Measurements from ENCODE around the gene MYH1. TPM values are rescaled to one million over a fixed set of nuclear protein-coding genes. Genes with fewer than 3 reads are reported as not detected.

Gene MYH1
- total RNA-seq, 1 donor from 2014 or later: not detected

GRCh38 chr17:10471858-10472257 is 46.5 kb downstream of the MYH1 start:
- Mint-ChIP-seq H3K9me3 (ENCODE audit: unreplicated experiment) (no peaks in the 10 kb centered on the region), H3K4me3 (ENCODE audit: unreplicated experiment) (no peak overlapping the region), H3K4me1 (ENCODE audit: low read depth, unreplicated experiment) (no peaks in the 10 kb centered on the region), H3K36me3 (ENCODE audit: low read depth, unreplicated experiment) (no peaks in the 10 kb centered on the region), H3K27me3 (ENCODE audit: low read depth, unreplicated experiment) (no peaks in the 10 kb centered on the region), H3K27ac (ENCODE audit: unreplicated experiment) (no peak overlapping the region)
- FAIRE-seq (no peak), DNase-seq (ENCODE audit: low read depth) (no peak)
- H3K79me2 ChIP-seq (ENCODE audit: insufficient read depth, low read length): no peaks in the 10 kb centered on the region
- H4K20me1 ChIP-seq (ENCODE audit: insufficient read depth, low read length): no peaks in the 10 kb centered on the region
- H3K9ac ChIP-seq (ENCODE audit: low read length): no peak overlapping the region
- no peak overlapping the region for H3K4me3 ChIP-seq (ENCODE audit: insufficient read depth, low read depth, low read length)
- TF ChIP-seq CTCF (IDR thresholded peaks at IDR 0.05; ENCODE audit: insufficient read depth, low read depth, low read length) (no peak), EZH2 (IDR thresholded peaks at IDR 0.05; ENCODE audit: insufficient read depth, low read length) (no peak)
- H3K27ac ChIP-seq (ENCODE audit: low read depth, low read length): no peak overlapping the region
- H3K36me3 ChIP-seq (ENCODE audit: insufficient read depth, low read length): no peaks in the 10 kb centered on the region
- no peak overlapping the region for H2AFZ ChIP-seq (ENCODE audit: low read depth, low read length)
- no peak overlapping the region for H3K4me2 ChIP-seq (ENCODE audit: low read length)
- no peaks in the 10 kb centered on the region for H3K4me1 ChIP-seq (ENCODE audit: insufficient read depth, low read length)
- no peaks in the 10 kb centered on the region for H3K27me3 ChIP-seq (ENCODE audit: insufficient read depth, low read length)
- H3K9me3 ChIP-seq (ENCODE audit: insufficient read depth, low read depth, low read length): no peaks in the 10 kb centered on the region

- no peaks in the 10 kb centered on the region for H3K79me2 ChIP-seq (ENCODE audit: insufficient read depth, low read length)
- no peaks in the 10 kb centered on the region for H3K36me3 ChIP-seq (ENCODE audit: insufficient read depth, low read length)
- FAIRE-seq: no peak
- no peaks in the 10 kb centered on the region for H3K36me3 Mint-ChIP-seq (ENCODE audit: low read depth, unreplicated experiment)
- no peak within 1 kb of the TSS for H3K27ac Mint-ChIP-seq (ENCODE audit: unreplicated experiment)
- no peaks in the 10 kb centered on the region for H4K20me1 ChIP-seq (ENCODE audit: insufficient read depth, low read length)
- H3K27me3 Mint-ChIP-seq (ENCODE audit: low read depth, unreplicated experiment): no peaks in the 10 kb centered on the region
- no peak within 1 kb of the TSS for H3K27ac ChIP-seq (ENCODE audit: low read depth, low read length)
- no peak within 1 kb of the TSS for H2AFZ ChIP-seq (ENCODE audit: low read depth, low read length)
- no peak for DNase-seq (ENCODE audit: low read depth)
- H3K27me3 ChIP-seq (ENCODE audit: insufficient read depth, low read length): no peaks in the 10 kb centered on the region
- H3K4me1 ChIP-seq (ENCODE audit: insufficient read depth, low read length): no peaks in the 10 kb centered on the region
- H3K9ac ChIP-seq (ENCODE audit: low read length): no peak within 1 kb of the TSS
- H3K9me3 ChIP-seq (ENCODE audit: insufficient read depth, low read depth, low read length): no peaks in the 10 kb centered on the region
- no peak within 1 kb of the TSS for H3K4me3 Mint-ChIP-seq (ENCODE audit: unreplicated experiment)
- H3K4me3 ChIP-seq (ENCODE audit: insufficient read depth, low read depth, low read length): no peak within 1 kb of the TSS
- no peaks in the 10 kb centered on the region for H3K9me3 Mint-ChIP-seq (ENCODE audit: unreplicated experiment)
- TF ChIP-seq CTCF (IDR thresholded peaks at IDR 0.05; ENCODE audit: insufficient read depth, low read depth, low read length) (no peak), EZH2 (IDR thresholded peaks at IDR 0.05; ENCODE audit: insufficient read depth, low read length) (no peak)
- H3K4me1 Mint-ChIP-seq (ENCODE audit: low read depth, unreplicated experiment): no peaks in the 10 kb centered on the region
- H3K4me2 ChIP-seq (ENCODE audit: low read length): no peak within 1 kb of the TSS
Observed at GRCh38 chr17:10469459-10469858, 48.9 kb downstream of the MYH1 start, which contains the start of gene MYH4. Gene MYH4, minus strand, starts transcription at chr17:10469559. Its CDS starts 2,814 bp downstream, at chr17:10466745.

GRCh38 chr17:10463402-10463801 is 54.9 kb downstream of the MYH1 start:
- Histone ChIP-seq H3K79me2 (ENCODE audit: insufficient read depth, low read length) (no peaks in the 10 kb centered on the region), H3K4me2 (ENCODE audit: low read length) (no peak overlapping the region), H3K4me1 (ENCODE audit: insufficient read depth, low read length) (no peaks in the 10 kb centered on the region), H4K20me1 (ENCODE audit: insufficient read depth, low read length) (no peaks in the 10 kb centered on the region), H3K4me3 (ENCODE audit: insufficient read depth, low read depth, low read length) (no peak overlapping the region), H3K27me3 (ENCODE audit: insufficient read depth, low read length) (no peaks in the 10 kb centered on the region), H3K36me3 (ENCODE audit: insufficient read depth, low read length) (no peaks in the 10 kb centered on the region), H3K9me3 (ENCODE audit: insufficient read depth, low read depth, low read length) (peaks cover 4% of the 10 kb centered on the region), H3K27ac (ENCODE audit: low read depth, low read length) (no peak overlapping the region), H2AFZ (ENCODE audit: low read depth, low read length) (no peak overlapping the region), H3K9ac (ENCODE audit: low read length) (no peak overlapping the region)
- Mint-ChIP-seq H3K9me3 (ENCODE audit: unreplicated experiment) (no peaks in the 10 kb centered on the region), H3K4me1 (ENCODE audit: low read depth, unreplicated experiment) (no peaks in the 10 kb centered on the region), H3K27ac (ENCODE audit: unreplicated experiment) (no peak overlapping the region), H3K4me3 (ENCODE audit: unreplicated experiment) (no peak overlapping the region), H3K27me3 (ENCODE audit: low read depth, unreplicated experiment) (peaks cover 3% of the 10 kb centered on the region), H3K36me3 (ENCODE audit: low read depth, unreplicated experiment) (no peaks in the 10 kb centered on the region)
- DNase-seq (ENCODE audit: low read depth) (no peak), FAIRE-seq (no peak)
- TF ChIP-seq CTCF (IDR thresholded peaks at IDR 0.05; ENCODE audit: insufficient read depth, low read depth, low read length) (no peak), EZH2 (IDR thresholded peaks at IDR 0.05; ENCODE audit: insufficient read depth, low read length) (no peak)

Measured in astrocyte (in vitro differentiated cells and primary cell).